ENCODE data around the gene TMBIM4.
"Not testable (repeated sequence)": the region's sequence is repeated elsewhere in the genome, so short reads cannot be mapped to it uniquely, and the experiment has no call there.

TMBIM4 gene

GRCh38 chr12:66184822-66185221 is 15.0 kb upstream of the TMBIM4 start:
- not testable (repeated sequence) for DNase-seq (ENCODE audit: low read depth, low spot score)

- DNase-seq (ENCODE audit: low read depth, low spot score), result no peak
Measured at GRCh38 chr12:66182956-66183355, 13.2 kb upstream of the TMBIM4 start.

- no peak for DNase-seq (ENCODE audit: low read depth, low spot score)
Measured at GRCh38 chr12:66176105-66176900, 6.5 kb upstream of the TMBIM4 start.

GRCh38 chr12:66174391-66175325 is 4.9 kb upstream of the TMBIM4 start:
- DNase-seq (ENCODE audit: low read depth, low spot score), result not testable (repeated sequence)

GRCh38 chr12:66170606-66171005 is 810 bp upstream of the TMBIM4 start:
- no peak for DNase-seq (ENCODE audit: low read depth, low spot score)

- no peak for DNase-seq (ENCODE audit: low read depth, low spot score)
Measured at GRCh38 chr12:66168410-66168809, 1.4 kb downstream of the TMBIM4 start.

GRCh38 chr12:66166561-66166960 is 3.2 kb downstream of the TMBIM4 start:
- DNase-seq (ENCODE audit: low read depth, low spot score), result no peak

- no peak for DNase-seq (ENCODE audit: low read depth, low spot score)
Measured at GRCh38 chr12:66165141-66165540, 4.7 kb downstream of the TMBIM4 start.

GRCh38 chr12:66164349-66164821 is 5.4 kb downstream of the TMBIM4 start:
- no peak for DNase-seq (ENCODE audit: low read depth, low spot score)

- no peak for DNase-seq (ENCODE audit: low read depth, low spot score)
Measured at GRCh38 chr12:66163289-66163688, 6.5 kb downstream of the TMBIM4 start.

- DNase-seq (ENCODE audit: low read depth, low spot score), result no peak
Measured at GRCh38 chr12:66162701-66163100, 7.1 kb downstream of the TMBIM4 start.

GRCh38 chr12:66160704-66161103 is 9.1 kb downstream of the TMBIM4 start:
- DNase-seq (ENCODE audit: low read depth, low spot score), result no peak

- DNase-seq (ENCODE audit: low read depth, low spot score), result no peak
Measured at GRCh38 chr12:66159123-66159522, 10.7 kb downstream of the TMBIM4 start.

- no peak for DNase-seq (ENCODE audit: low read depth, low spot score)
Measured at GRCh38 chr12:66156654-66157053, 13.1 kb downstream of the TMBIM4 start.

- DNase-seq (ENCODE audit: low read depth, low spot score), result no peak
Measured at GRCh38 chr12:66154776-66155175, 15.0 kb downstream of the TMBIM4 start.

- DNase-seq (ENCODE audit: low read depth, low spot score), result no peak
Measured at GRCh38 chr12:66152732-66153131, 17.1 kb downstream of the TMBIM4 start.

- no peak for DNase-seq (ENCODE audit: low read depth, low spot score)
Measured at GRCh38 chr12:66149702-66150398, 19.9 kb downstream of the TMBIM4 start.

- DNase-seq (ENCODE audit: low read depth, low spot score), result no peak
Measured at GRCh38 chr12:66144791-66145754, 24.7 kb downstream of the TMBIM4 start.

- no peak for DNase-seq (ENCODE audit: low read depth, low spot score)
Measured at GRCh38 chr12:66143868-66144267, 25.9 kb downstream of the TMBIM4 start.

- no peak for DNase-seq (ENCODE audit: low read depth, low spot score)
Measured at GRCh38 chr12:66142826-66143225, 27.0 kb downstream of the TMBIM4 start.

- DNase-seq (ENCODE audit: low read depth, low spot score), result no peak
Measured at GRCh38 chr12:66141299-66141698, 28.5 kb downstream of the TMBIM4 start.
